ENCODE data around the gene CACNA1G.

GRCh38 chr17:50633683-50634082, 73.2 kb downstream of the CACNA1G start:
- TF ChIP-seq POLR2A (IDR thresholded peaks at IDR 0.05) = no peak
- no peak for TF ChIP-seq CTCF (IDR thresholded peaks at IDR 0.05)
